GM23338 (cell line): ENCODE measurements around the gene SCRT2.

ENCODE experiments used
- EZH2 ChIP-seq: fragments of 200-600 bp; sonication (generic); IDR thresholded peaks from one replicate; pipeline ENCODE4 v1.8.0; 2017; ENCODE audit warnings: antibody characterized with exemption, mild to moderate bottlenecking, low read depth; ENCODE audit not compliant: unreplicated experiment
- POLR2AphosphoS5 ChIP-seq: IDR thresholded peaks from 2 replicates; pipeline ENCODE4 v1.6.1; 2016; ENCODE audit warnings: antibody characterized with exemption, low read depth
- ZNF114 ChIP-seq: fragments of 250-450 bp; sonication (Bioruptor Pico); IDR thresholded peaks from 2 replicates; pipeline ENCODE4 v1.5.0; 2020; ENCODE audit warnings: mild to moderate bottlenecking, moderate library complexity
- TF ChIP-seq, protein P1 (sequence below), 2 experiments: fragments of 200-600 bp in 1 of 2; sonication (generic) in 1 of 2; conservative IDR thresholded peaks; 2 replicates each; pipeline versions ENCODE4 v1.5.1 to v1.6.1; 2016 to 2017; ENCODE audit warnings: antibody characterized with exemption in 2 of 2, low read depth in 2 of 2, mild to moderate bottlenecking in 2 of 2, moderate library complexity in 1 of 2
- TF ChIP-seq, protein P2 (sequence below): IDR thresholded peaks from 2 replicates; pipeline ENCODE4 v1.6.1; 2016; ENCODE audit warnings: antibody characterized with exemption

- TF ChIP-seq, protein P1, sequence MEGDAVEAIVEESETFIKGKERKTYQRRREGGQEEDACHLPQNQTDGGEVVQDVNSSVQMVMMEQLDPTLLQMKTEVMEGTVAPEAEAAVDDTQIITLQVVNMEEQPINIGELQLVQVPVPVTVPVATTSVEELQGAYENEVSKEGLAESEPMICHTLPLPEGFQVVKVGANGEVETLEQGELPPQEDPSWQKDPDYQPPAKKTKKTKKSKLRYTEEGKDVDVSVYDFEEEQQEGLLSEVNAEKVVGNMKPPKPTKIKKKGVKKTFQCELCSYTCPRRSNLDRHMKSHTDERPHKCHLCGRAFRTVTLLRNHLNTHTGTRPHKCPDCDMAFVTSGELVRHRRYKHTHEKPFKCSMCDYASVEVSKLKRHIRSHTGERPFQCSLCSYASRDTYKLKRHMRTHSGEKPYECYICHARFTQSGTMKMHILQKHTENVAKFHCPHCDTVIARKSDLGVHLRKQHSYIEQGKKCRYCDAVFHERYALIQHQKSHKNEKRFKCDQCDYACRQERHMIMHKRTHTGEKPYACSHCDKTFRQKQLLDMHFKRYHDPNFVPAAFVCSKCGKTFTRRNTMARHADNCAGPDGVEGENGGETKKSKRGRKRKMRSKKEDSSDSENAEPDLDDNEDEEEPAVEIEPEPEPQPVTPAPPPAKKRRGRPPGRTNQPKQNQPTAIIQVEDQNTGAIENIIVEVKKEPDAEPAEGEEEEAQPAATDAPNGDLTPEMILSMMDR (conservative IDR thresholded peaks at IDR 0.05; ENCODE audit: low read depth in 2 of 2) = no peak
- TF ChIP-seq EZH2 (no peak), POLR2AphosphoS5 (no peak), ZNF114 (CRISPR knock-in tag) (no peak)
- TF ChIP-seq, protein P2, sequence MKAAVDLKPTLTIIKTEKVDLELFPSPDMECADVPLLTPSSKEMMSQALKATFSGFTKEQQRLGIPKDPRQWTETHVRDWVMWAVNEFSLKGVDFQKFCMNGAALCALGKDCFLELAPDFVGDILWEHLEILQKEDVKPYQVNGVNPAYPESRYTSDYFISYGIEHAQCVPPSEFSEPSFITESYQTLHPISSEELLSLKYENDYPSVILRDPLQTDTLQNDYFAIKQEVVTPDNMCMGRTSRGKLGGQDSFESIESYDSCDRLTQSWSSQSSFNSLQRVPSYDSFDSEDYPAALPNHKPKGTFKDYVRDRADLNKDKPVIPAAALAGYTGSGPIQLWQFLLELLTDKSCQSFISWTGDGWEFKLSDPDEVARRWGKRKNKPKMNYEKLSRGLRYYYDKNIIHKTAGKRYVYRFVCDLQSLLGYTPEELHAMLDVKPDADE = no peak
Measured at GRCh38 chr20:721876-722275, 46.3 kb upstream of the SCRT2 start.
